GM18907 (cell line): Measurements from ENCODE around the gene MANF.
"Not testable (repeated sequence)": the region's sequence is repeated elsewhere in the genome, so short reads cannot be mapped to it uniquely, and the experiment has no call there.

ENCODE experiments used
- ATAC-seq: cut with Tn5 transposase; IDR thresholded peaks from one replicate; pipeline ENCODE4 v1.9.1; 2021; ENCODE audit warnings: mild to moderate bottlenecking, moderate library complexity; ENCODE audit not compliant: unreplicated experiment

Gene MANF

GRCh38 chr3:51384726-51385473, at the start of gene MANF:
MANF (plus strand) TSS chr3:51385291; CDS start chr3:51385343, 52 bp downstream.
- ATAC-seq, result peak; percentile 93

GRCh38 chr3:51336261-51336660, 48.8 kb upstream of the MANF start:
- ATAC-seq, result no peak

- no peak for ATAC-seq
Measured at GRCh38 chr3:51337666-51338065, 47.4 kb upstream of the MANF start.

- ATAC-seq, result no peak
Measured at GRCh38 chr3:51338632-51339031, 46.5 kb upstream of the MANF start.

- no peak for ATAC-seq
Measured at GRCh38 chr3:51340013-51340829, 44.9 kb upstream of the MANF start.

- no peak for ATAC-seq
Measured at GRCh38 chr3:51340989-51341636, 44.0 kb upstream of the MANF start.

- ATAC-seq, result no peak
Measured at GRCh38 chr3:51343918-51344687, 41.0 kb upstream of the MANF start.

GRCh38 chr3:51350751-51351150, 34.3 kb upstream of the MANF start:
- no peak for ATAC-seq

- no peak for ATAC-seq
Measured at GRCh38 chr3:51353131-51353530, 32.0 kb upstream of the MANF start.

GRCh38 chr3:51353691-51354090, 31.4 kb upstream of the MANF start:
- no peak for ATAC-seq

- no peak for ATAC-seq
Measured at GRCh38 chr3:51354172-51354571, 30.9 kb upstream of the MANF start.

GRCh38 chr3:51354731-51355615, 30.1 kb upstream of the MANF start:
- ATAC-seq, result no peak

GRCh38 chr3:51355891-51356578, 29.1 kb upstream of the MANF start:
- ATAC-seq, result no peak

- no peak for ATAC-seq
Measured at GRCh38 chr3:51357856-51358255, 27.2 kb upstream of the MANF start.

- ATAC-seq, result no peak
Measured at GRCh38 chr3:51358981-51359380, 26.1 kb upstream of the MANF start.

GRCh38 chr3:51360806-51361205, 24.3 kb upstream of the MANF start:
- ATAC-seq, result no peak

- ATAC-seq, result no peak
Measured at GRCh38 chr3:51361746-51362145, 23.3 kb upstream of the MANF start.

GRCh38 chr3:51362476-51362875, 22.6 kb upstream of the MANF start:
- no peak for ATAC-seq

- ATAC-seq, result not testable (repeated sequence)
Measured at GRCh38 chr3:51368276-51368675, 16.8 kb upstream of the MANF start.
